Endothelial cell of umbilical vein (primary cell): ENCODE data around the gene DET1. TPM values are rescaled to one million over a fixed set of nuclear protein-coding genes. Genes with fewer than 3 reads are reported as not detected.
"Not testable (repeated sequence)": the region's sequence is repeated elsewhere in the genome, so short reads cannot be mapped to it uniquely, and the experiment has no call there.

Experiments
- BruUV-seq: library from RNA; stranded (reverse); fragments of 400-500 nt; replicated peaks from 2 replicates; lab custom pipeline; 2021; lab: Mats Ljungman, UMichigan
- CTCF ChIA-PET: fragments of 300-600, 350-600 bp; sonication (Branson Sonifier 250); formaldehyde crosslinking; loops from one replicate; lab custom pipeline; 2021; ENCODE audit warnings: antibody characterized with exemption, inconsistent platforms; lab: Charles Lee
- POLR2A ChIA-PET: fragments of 300-600, 350-600 bp; sonication (Branson Sonifier 250); formaldehyde crosslinking; loops from one replicate; lab custom pipeline; 2021; ENCODE audit warnings: antibody characterized with exemption, inconsistent platforms; lab: Charles Lee
- DNase-seq: peaks from one replicate; pipeline ENCODE4 v3.0.0-alpha.2; 2011; ENCODE audit warnings: low read depth, low spot score
- FAIRE-seq: peaks from 2 replicates; lab custom pipeline; 2011; peaks lifted over from hg19 to GRCh38; lab: Jason Lieb, UNC
- H2AFZ ChIP-seq: 2 replicates; pipeline ENCODE4 v1.6.0; 2012; ENCODE audit warnings: low read depth, low read length, control low read depth, inconsistent platforms
- H3K27ac ChIP-seq: 2 replicates; pipeline ENCODE4 v1.5.1; 2011; ENCODE audit warnings: low read depth, mild to moderate bottlenecking, control low read depth, low read length, moderate library complexity; ENCODE audit not compliant: insufficient read depth
- H3K27me3 ChIP-seq, 2 experiments: 2 replicates each; pipeline versions ENCODE4 v1.6.0 to v1.6.1; 2011; ENCODE audit warnings: low read length in 2 of 2, mixed read lengths in 1 of 2; ENCODE audit not compliant: control insufficient read depth in 2 of 2, insufficient read depth in 2 of 2
- H3K36me3 ChIP-seq, 2 experiments: 2 replicates in 1 of 2; 3 replicates in 1 of 2; pipeline ENCODE4 v1.5.1; 2011; ENCODE audit warnings: low read length in 2 of 2, mild to moderate bottlenecking in 1 of 2, moderate library complexity in 1 of 2; ENCODE audit not compliant: control insufficient read depth in 2 of 2, insufficient read depth in 2 of 2; ENCODE audit errors: extremely low read depth in 1 of 2
- H3K4me1 ChIP-seq: 3 replicates; pipeline ENCODE4 v1.5.1; 2011; ENCODE audit warnings: mild to moderate bottlenecking, low read length; ENCODE audit not compliant: control insufficient read depth, insufficient read depth; ENCODE audit errors: extremely low read depth
- H3K4me2 ChIP-seq: 2 replicates; pipeline ENCODE4 v1.6.1; 2011; ENCODE audit warnings: low read length, control low read depth, mixed read lengths; ENCODE audit not compliant: insufficient read depth
- H3K4me3 ChIP-seq, 3 experiments: fragments of 200-600 bp in 1 of 3; sonication (generic), shearing (Covaris generic) in 1 of 3; replicated peaks in 1 of 3; 2 replicates each; pipeline ENCODE4 v1.5.1; 2011 to 2016; ENCODE audit warnings: control low read depth in 3 of 3, low read length in 3 of 3, mild to moderate bottlenecking in 2 of 3, inconsistent platforms in 1 of 3, low read depth in 1 of 3, moderate library complexity in 1 of 3; ENCODE audit not compliant: insufficient read depth in 1 of 3
- H3K79me2 ChIP-seq: 2 replicates; pipeline ENCODE4 v1.6.0; 2012; ENCODE audit warnings: low read length, inconsistent platforms; ENCODE audit not compliant: control insufficient read depth, insufficient read depth
- H3K9ac ChIP-seq: replicated peaks from 2 replicates; pipeline ENCODE3; 2011; ENCODE audit warnings: low read length, control low read depth; ENCODE audit not compliant: insufficient read depth; ENCODE audit errors: extremely low read depth
- H3K9me1 ChIP-seq: replicated peaks from 3 replicates; pipeline ENCODE4 v1.6.0; 2011; ENCODE audit warnings: mild to moderate bottlenecking, low read length; ENCODE audit not compliant: control insufficient read depth, insufficient read depth; ENCODE audit errors: extremely low read depth
- H3K9me3 ChIP-seq: replicated peaks from 2 replicates; pipeline ENCODE4 v1.5.1; 2012; ENCODE audit warnings: low read length, inconsistent platforms; ENCODE audit not compliant: control insufficient read depth, insufficient read depth
- H4K20me1 ChIP-seq: replicated peaks from 2 replicates; pipeline ENCODE3; 2011; ENCODE audit warnings: mild to moderate bottlenecking, low read length; ENCODE audit not compliant: control insufficient read depth, insufficient read depth; ENCODE audit errors: extremely low read depth
- dilution Hi-C: fragments of 300-500 bp; cut with MboI; formaldehyde crosslinking; loops from one replicate; pipeline ENCODE4 v1.15.0; 2019; ENCODE audit warnings: low sequenced_read_pairs; ENCODE audit not compliant: extremely low pct_ligation_motif_present
- intact Hi-C: fragments of 100-400 bp; cut with micrococcal nuclease; formaldehyde crosslinking; loops from one replicate; pipeline ENCODE4 v1.10.0; 2022
- polyA plus RNA-seq, 4 experiments: library from polyadenylated mRNA; depleted of rRNA in 3 of 4; stranded (reverse) in 3 of 4; unstranded in 1 of 4; fragments of >200 nt; gene quantifications; 2 replicates each; pipeline versions ENCODE4 v1.2.1 to v1.2.3, GENCODE V29; 2011 to 2012; ENCODE audit warnings: missing spikeins in 1 of 4
- total RNA-seq: library from RNA; stranded (reverse); gene quantifications from 2 replicates; pipeline ENCODE4 v1.2.3, GENCODE V29; 2021

Gene DET1
- total and polyA plus RNA-seq, 2 donors (not counting 3 experiments of a cell fraction or from before 2014, with no cell fraction given) = 5.2 to 5.6 TPM

DNA sequence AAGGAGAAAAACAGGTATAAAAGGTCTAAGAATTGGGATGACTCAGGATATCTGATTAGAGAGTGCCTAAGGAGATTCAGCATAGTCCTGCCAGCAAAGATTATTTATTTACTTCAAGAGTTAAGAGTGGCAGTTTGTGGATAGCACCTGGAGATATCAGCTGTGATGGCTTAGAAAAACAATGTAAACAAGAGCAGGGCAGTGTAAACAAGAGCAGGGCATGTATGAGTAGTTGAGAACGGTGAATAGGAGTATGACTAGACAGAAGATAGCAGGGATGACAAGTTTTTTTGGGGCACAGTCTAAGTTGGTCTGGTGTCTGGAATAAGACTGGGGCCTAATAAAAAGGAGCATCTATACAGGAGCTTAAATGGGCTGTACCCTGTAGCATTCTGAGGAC is 1.5 kb upstream of the DET1 start:
- H3K36me3 ChIP-seq, H3K4me3 ChIP-seq, H3K79me2 ChIP-seq, dilution Hi-C loops, H3K9ac ChIP-seq, H3K9me1 ChIP-seq, H4K20me1 ChIP-seq, DNase-seq, CTCF ChIA-PET, BruUV-seq, H3K9me3 ChIP-seq, FAIRE-seq, POLR2A ChIA-PET, H3K4me2 ChIP-seq, H3K27me3 ChIP-seq, H3K27ac ChIP-seq, H2AFZ ChIP-seq, intact Hi-C loops, H3K4me1 ChIP-seq: not testable (repeated sequence)

GRCh38 chr15:88545578-88546247 is 768 bp downstream of the DET1 start:
- POLR2A ChIA-PET, H3K79me2 ChIP-seq, H3K36me3 ChIP-seq, H3K4me1 ChIP-seq, FAIRE-seq, H3K9me3 ChIP-seq, BruUV-seq, H3K27me3 ChIP-seq, DNase-seq, dilution Hi-C loops, H3K9me1 ChIP-seq, CTCF ChIA-PET, H4K20me1 ChIP-seq: not testable (repeated sequence)
- peak overlapping the region; percentile 27 for H3K27ac ChIP-seq
- H3K4me2 ChIP-seq = peak overlapping the region; percentile 48
- intact Hi-C loops = loop anchor here (1.0 to 2.0 kb wide), 2 partner anchors 75 to 78 kb away; partner anchors contain the start of genes AEN, MRPL46 and MRPS11
- peak overlapping the region; percentile 44 to 87 (median 74) for H3K4me3 ChIP-seq
- peak overlapping the region; percentile 78 for H3K9ac ChIP-seq
- H2AFZ ChIP-seq = peak overlapping the region; percentile 96
